CD4-positive, alpha-beta T cell treated with Interleukin-15 for 1 hour (primary cell): ENCODE data around the gene CCDC15.
"Not testable (repeated sequence)": the region's sequence is repeated elsewhere in the genome, so short reads cannot be mapped to it uniquely, and the experiment has no call there.

Experiments used
- DNase-seq: peaks from one replicate; pipeline ENCODE4 v3.0.0-alpha.2; 2020

Gene CCDC15

GRCh38 chr11:124942466-124943253 is 11.3 kb upstream of the CCDC15 start:
- no peak for DNase-seq

- no peak for DNase-seq
Observed at GRCh38 chr11:124943254-124943616, 10.8 kb upstream of the CCDC15 start.

- DNase-seq = no peak
Observed at GRCh38 chr11:124943741-124944140, 10.3 kb upstream of the CCDC15 start.

DNA sequence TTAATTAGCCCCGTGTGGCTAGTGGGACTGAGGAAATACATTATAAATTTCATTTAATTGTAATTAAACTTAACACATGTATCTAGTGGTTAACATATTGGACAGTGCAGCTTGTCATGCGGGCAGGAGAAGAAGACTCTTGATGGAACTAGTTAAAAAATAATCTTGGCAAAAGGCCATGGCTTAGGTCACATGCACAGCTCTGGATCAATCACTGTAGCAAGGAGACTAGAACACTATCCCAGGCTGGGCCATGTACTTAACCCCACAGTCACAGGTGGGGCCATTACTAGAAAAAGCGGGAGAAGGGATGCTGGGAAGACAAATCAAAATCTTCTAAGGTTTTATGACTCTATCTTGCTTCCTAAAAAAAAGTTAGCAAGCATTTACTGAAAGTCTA is 9.4 kb upstream of the CCDC15 start:
- no peak for DNase-seq

GRCh38 chr11:124945826-124946225 is 8.2 kb upstream of the CCDC15 start:
- no peak for DNase-seq

GRCh38 chr11:124946735-124947141 is 7.3 kb upstream of the CCDC15 start:
- DNase-seq = no peak

- DNase-seq = no peak
Observed at GRCh38 chr11:124950601-124951330, 3.2 kb upstream of the CCDC15 start.

DNA sequence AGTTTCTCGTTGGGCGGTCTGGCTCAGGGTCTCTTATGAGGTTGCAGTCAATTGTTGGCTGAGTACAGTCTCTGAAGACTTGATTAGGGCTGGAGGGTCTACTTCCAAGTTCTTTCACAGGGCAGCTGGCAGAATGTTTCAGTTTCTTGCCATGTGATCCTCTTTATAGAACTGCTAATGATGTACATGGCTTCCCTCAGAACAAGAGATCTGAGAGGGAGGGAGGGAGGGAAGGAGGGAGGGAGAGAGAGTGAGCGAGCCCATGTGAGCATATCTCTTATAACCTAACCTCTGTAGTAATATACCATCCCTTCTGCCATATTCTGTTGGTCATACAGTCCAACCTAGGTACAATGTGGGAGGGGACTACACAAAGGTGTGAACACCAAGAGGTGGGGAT is 2.7 kb upstream of the CCDC15 start:
- no peak for DNase-seq

DNA sequence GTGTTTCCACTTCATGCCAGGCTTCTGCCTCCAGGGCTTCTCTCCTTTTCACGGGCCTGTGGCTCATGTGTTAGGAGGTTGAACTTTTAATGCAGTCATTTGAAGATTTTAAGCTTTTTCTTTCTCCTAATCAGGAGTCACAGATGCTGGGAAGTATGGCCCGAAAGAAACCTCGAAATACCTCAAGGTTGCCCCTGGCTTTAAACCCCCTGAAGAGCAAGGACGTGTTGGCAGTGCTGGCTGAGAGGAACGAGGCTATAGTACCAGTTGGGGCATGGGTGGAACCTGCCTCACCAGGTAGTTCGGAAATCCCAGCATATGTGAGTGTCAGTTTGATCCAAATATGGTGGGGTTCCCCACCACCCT is 571 bp downstream of the CCDC15 start:
- no peak for DNase-seq

GRCh38 chr11:124955035-124955434 is 1.0 kb downstream of the CCDC15 start:
- no peak for DNase-seq

DNA sequence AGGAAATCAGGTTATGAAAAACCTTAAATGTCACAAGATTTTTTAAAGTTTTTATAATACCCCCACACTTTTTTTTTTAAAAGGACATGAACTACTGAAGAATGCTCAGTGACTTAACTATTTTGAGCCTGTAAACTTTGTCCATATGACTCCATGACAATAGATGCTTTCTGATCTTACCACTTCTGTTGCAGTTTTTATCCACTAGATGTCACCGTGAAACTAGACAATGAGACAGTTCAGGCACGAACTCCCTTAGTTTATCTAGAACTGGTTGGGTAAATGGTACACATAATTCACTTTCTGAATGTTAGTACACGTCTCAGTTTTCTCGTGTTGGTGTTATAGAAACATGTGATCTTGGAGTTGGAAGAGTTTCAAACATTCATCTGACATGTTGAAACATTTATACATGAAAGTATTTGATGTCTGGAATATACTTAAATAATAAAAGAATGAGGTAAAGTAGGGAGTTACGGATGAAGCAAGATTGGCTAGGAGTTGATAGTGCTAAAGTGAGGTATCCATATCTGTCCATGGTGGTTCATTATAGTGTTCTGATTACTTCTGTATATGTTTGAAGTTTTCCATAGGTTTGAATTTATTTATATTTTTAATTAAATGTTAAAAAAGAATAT is 8.1 kb downstream of the CCDC15 start:
- no peak for DNase-seq

- DNase-seq = not testable (repeated sequence)
Observed at GRCh38 chr11:124968197-124968596, 14.2 kb downstream of the CCDC15 start.

GRCh38 chr11:124970925-124971324 is 16.9 kb downstream of the CCDC15 start:
- DNase-seq = no peak

DNA sequence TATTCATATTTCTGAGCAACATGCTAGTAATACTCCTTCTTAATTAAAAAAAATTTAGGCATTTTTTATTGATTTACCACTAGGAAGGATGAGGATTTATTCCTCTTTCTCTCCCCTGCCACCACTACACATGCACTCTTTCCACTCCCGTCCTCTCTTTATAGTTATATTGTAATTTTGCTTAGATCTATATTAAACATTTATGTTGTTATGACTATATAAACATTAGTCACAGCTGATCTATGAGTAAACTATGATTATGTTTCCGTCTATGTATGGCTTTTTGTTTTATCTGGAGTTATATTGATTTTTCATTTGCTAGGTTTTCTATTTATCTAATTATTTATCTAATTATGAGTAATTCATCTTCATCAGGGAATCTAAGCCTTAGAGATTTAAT is 17.8 kb downstream of the CCDC15 start:
- DNase-seq = no peak

DNA sequence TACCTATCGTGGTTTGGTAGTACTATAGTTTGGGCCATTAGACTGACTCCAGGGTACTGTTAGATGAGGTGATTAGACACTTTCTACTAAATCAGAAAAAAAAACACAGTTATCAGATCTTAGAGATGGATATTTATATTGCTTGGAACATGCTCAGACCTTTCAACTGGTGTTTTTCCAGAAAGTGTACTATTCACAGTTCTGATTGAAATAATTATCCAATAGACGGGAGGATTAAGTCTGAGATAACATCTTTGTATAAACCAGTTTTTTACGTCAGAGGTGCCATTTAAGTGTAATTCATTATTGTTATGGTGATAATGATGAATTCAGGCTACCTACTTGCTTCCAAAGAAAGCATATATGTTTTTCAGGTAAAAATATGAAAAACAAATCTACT is 22.5 kb downstream of the CCDC15 start:
- DNase-seq = no peak

DNA sequence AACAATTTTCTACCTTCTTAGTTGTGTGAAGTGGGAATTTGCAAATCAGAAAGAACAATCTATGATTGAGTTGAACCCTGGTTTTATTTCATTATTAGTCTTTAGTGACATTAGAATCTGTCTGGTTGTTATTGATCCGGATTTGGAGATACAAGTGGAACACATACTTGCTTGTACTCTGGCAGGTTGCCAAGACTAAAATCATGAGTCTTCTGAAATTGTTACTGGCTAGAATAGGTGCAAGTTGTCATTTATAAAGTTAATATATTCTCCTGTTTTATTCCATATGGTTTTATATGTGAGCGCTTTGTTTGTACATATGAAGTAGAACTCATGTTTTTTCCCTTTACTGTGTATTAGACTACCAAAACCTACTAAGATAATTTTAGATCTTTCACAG is 23.0 kb downstream of the CCDC15 start:
- no peak for DNase-seq

GRCh38 chr11:124978316-124978715 is 24.3 kb downstream of the CCDC15 start:
- DNase-seq = no peak

DNA sequence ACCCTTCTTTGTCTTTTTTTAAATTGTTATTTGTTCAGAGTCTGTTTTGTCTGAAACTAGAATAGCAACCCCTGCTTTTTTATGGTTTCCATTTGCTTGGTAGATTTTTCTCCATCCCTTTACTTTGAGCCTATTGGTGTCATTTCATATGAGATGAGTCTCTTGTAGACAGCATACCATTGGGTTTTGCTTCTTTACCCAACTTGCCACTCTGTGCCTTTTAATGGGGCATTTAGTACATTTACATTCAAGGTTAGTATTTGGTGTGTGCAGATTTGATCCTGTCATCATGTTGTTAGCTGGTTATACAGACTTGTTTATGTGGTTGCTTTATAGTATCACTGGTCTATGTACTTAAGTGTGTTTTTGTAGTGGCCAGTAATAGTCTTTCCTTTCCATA is 28.0 kb downstream of the CCDC15 start:
- no peak for DNase-seq

DNA sequence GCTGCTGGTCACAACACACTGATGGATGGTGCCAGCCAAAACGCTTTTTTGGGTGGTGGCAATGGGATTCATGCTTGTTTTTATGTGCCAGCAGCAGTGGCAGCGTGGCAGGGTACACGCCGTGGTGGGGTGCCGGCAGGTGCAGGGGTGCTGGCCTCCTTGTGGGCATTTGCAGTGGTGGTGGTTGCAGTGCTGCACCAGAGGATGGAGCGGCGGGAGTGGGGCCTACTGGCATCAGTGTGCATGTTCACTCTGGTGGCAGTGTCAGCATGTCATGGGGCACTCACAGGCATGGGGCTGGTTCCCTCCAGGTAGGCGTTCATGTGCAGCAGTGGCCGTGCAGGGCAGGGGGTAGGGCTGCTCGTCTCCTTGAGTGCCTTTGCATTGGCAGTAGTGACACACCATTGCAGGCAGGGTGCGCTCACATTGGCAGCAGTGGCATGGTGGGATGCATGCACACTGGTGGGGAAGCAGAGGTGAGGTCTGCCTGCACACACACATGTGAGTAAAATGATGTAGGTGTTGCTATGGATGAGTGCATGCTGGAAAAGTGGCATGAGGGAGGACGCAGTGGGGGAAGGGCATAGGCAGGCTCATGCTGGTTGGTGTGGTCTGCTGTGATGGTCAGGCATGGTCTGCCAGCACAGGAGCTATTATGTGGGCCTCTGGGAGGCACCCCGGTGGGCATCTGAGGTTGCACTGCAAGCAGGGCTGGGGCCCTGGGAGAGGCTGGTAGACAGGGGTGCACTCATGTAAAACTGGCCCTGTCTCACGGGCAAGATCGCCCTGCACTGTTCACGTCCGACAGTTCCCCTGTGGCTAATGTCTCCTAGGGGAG is 29.9 kb downstream of the CCDC15 start:
- no peak for DNase-seq

DNA sequence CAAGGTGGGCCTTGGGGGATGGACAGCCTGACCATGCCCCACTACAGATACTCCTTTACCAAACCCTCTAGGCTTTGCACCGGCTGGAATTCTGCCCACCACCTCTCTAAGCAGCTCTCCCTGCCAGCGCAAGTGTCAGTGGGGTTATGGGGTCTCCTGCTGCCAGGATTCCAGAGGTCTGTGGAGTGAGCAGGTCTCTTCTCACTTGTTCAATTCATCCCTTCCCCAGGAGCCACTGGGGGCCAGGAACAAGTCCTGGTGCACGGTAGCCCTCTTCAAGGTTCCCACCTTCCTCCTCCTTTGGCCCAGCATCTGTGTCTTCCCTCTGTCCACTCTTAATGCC is 30.5 kb downstream of the CCDC15 start:
- DNase-seq = no peak

GRCh38 chr11:124987096-124987495 is 33.1 kb downstream of the CCDC15 start:
- DNase-seq = no peak

DNA sequence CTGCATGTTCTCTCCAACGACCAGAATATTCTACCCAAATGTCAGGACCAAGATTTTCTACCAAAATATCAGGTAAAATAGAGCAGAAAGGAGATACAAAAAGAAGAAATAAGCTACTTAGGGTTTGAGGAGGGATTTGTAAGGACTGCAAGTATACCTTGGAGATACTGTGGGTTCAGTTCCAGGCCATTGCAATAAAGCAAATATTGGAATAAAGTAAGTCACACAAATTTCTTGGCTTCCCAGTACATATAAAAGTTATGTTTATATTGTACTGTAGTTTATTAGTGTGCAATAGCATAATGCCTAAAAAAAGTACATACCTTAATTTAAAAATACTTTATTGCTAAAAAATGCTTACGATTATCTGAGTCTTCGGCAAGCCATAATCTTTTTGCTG is 34.1 kb downstream of the CCDC15 start:
- DNase-seq = no peak

DNA sequence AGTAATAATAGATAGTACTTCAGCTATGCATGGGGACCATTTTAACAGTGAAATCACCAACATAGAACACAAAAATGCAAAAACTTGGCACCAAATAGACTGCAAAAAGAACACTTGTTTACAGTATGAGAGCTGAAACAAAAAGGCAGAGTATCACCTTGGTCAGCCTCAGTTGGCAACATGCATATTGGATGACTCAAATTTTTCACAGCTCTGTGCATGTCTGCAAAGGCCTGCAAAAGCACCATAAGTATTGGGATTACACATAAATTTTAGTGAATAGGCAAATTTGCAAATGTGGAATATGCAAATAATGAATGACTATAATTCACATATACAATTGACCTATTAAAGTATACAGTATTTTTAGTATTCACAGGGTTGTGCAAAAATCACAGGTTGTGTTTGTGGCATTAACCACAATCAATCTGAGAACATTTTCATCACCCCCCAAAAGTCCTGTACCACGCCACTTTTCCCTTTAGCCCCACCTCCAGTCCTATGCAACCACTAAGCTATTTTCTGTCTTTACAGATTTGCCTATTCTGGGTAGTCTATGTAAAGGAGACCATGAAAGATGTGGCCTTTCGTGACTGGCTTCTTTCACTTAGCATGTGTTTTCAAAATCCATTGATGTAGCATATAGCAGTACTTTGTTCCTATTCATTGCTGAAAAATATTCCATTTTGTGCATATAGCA is 47.2 kb downstream of the CCDC15 start:
- no peak for DNase-seq
